ENCODE measurements around the gene NR1D1.

GRCh38 chr17:40107522-40108174 lies 7.3 kb upstream of the NR1D1 start:
- TF ChIP-seq, protein P1, sequence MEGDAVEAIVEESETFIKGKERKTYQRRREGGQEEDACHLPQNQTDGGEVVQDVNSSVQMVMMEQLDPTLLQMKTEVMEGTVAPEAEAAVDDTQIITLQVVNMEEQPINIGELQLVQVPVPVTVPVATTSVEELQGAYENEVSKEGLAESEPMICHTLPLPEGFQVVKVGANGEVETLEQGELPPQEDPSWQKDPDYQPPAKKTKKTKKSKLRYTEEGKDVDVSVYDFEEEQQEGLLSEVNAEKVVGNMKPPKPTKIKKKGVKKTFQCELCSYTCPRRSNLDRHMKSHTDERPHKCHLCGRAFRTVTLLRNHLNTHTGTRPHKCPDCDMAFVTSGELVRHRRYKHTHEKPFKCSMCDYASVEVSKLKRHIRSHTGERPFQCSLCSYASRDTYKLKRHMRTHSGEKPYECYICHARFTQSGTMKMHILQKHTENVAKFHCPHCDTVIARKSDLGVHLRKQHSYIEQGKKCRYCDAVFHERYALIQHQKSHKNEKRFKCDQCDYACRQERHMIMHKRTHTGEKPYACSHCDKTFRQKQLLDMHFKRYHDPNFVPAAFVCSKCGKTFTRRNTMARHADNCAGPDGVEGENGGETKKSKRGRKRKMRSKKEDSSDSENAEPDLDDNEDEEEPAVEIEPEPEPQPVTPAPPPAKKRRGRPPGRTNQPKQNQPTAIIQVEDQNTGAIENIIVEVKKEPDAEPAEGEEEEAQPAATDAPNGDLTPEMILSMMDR (IDR thresholded peaks at IDR 0.05; ENCODE audit: low read length) = no peak
- TF ChIP-seq EZH2 (IDR thresholded peaks at IDR 0.05; ENCODE audit: borderline replicate concordance, low read length) = no peak

Measured in OCI-LY1 (cell line).